Neuronal stem cell (in vitro differentiated cells): ENCODE data around the gene MKLN1.

Experiments used
- DNase-seq: peaks from one replicate; pipeline ENCODE4 v3.0.0-alpha.2; 2013; ENCODE audit warnings: low spot score
- H2AFZ ChIP-seq: one replicate; pipeline ENCODE4 v1.6.1; 2013; ENCODE audit warnings: mild to moderate bottlenecking, low read length, inconsistent platforms
- H2AK5ac ChIP-seq: 2 replicates; pipeline ENCODE4 v1.6.1; 2013; ENCODE audit warnings: low read depth, mild to moderate bottlenecking, inconsistent platforms, low read length, moderate library complexity, mixed read lengths
- H2BK120ac ChIP-seq: 2 replicates; pipeline ENCODE4 v1.6.1; 2013; ENCODE audit warnings: low read depth, mild to moderate bottlenecking, inconsistent platforms, low read length, moderate library complexity, mixed read lengths
- H2BK12ac ChIP-seq: one replicate; pipeline ENCODE4 v1.6.1; 2013; ENCODE audit warnings: low read length, inconsistent platforms
- H2BK15ac ChIP-seq: 2 replicates; pipeline ENCODE4 v1.6.1; 2013; ENCODE audit warnings: mild to moderate bottlenecking, low read length, inconsistent platforms, mixed read lengths
- H2BK5ac ChIP-seq: one replicate; pipeline ENCODE4 v1.6.1; 2013; ENCODE audit warnings: inconsistent platforms, mild to moderate bottlenecking, low read length, moderate library complexity
- H3K14ac ChIP-seq: one replicate; pipeline ENCODE4 v1.6.1; 2013; ENCODE audit warnings: low read length, inconsistent platforms
- H3K18ac ChIP-seq: 2 replicates; pipeline ENCODE4 v1.6.1; 2013; ENCODE audit warnings: low read length, inconsistent platforms
- H3K23ac ChIP-seq: 2 replicates; pipeline ENCODE4 v1.6.1; 2013; ENCODE audit warnings: low read depth, mild to moderate bottlenecking, mixed read lengths, low read length, inconsistent platforms; ENCODE audit not compliant: poor library complexity
- H3K27ac ChIP-seq: replicated peaks from 3 replicates; pipeline ENCODE4 v1.5.1; 2013; ENCODE audit warnings: low read length, inconsistent platforms
- H3K27me3 ChIP-seq, 3 experiments: 2 replicates each; pipeline ENCODE4 v1.6.1; 2013; ENCODE audit warnings: low read length in 3 of 3, mild to moderate bottlenecking in 2 of 3, inconsistent platforms in 1 of 3, low read depth in 1 of 3, mixed read lengths in 1 of 3, moderate library complexity in 1 of 3; ENCODE audit not compliant: control insufficient read depth in 3 of 3, insufficient read depth in 3 of 3
- H3K36me3 ChIP-seq, 2 donors: replicated peaks in 1 of 2; 2 replicates each; pipeline ENCODE4 v1.6.1; 2013; ENCODE audit warnings: low read length in 2 of 2; ENCODE audit not compliant: control insufficient read depth in 2 of 2, insufficient read depth in 2 of 2
- H3K4ac ChIP-seq: 2 replicates; pipeline ENCODE4 v1.6.1; 2013; ENCODE audit warnings: inconsistent platforms, mild to moderate bottlenecking, low read length, moderate library complexity
- H3K4me1 ChIP-seq, 2 donors: 1 replicate in 1 of 2; 2 replicates in 1 of 2; pipeline ENCODE4 v1.6.1; 2013; ENCODE audit warnings: low read length in 2 of 2, low read depth in 1 of 2; ENCODE audit not compliant: control insufficient read depth in 2 of 2, insufficient read depth in 1 of 2
- H3K4me2 ChIP-seq: one replicate; pipeline ENCODE4 v1.6.1; 2013; ENCODE audit warnings: mild to moderate bottlenecking, low read length, inconsistent platforms; ENCODE audit not compliant: insufficient read depth, poor library complexity, severe bottlenecking
- H3K4me3 ChIP-seq, 2 donors: 2 replicates each; pipeline ENCODE4 v1.5.1; 2013; ENCODE audit warnings: low read length in 2 of 2, mild to moderate bottlenecking in 2 of 2, inconsistent platforms in 1 of 2, moderate library complexity in 1 of 2
- H3K79me1 ChIP-seq: one replicate; pipeline ENCODE4 v1.6.1; 2013; ENCODE audit warnings: low read depth, mild to moderate bottlenecking, inconsistent platforms, low read length, moderate library complexity
- H3K9ac ChIP-seq: one replicate; pipeline ENCODE4 v1.6.1; 2013; ENCODE audit warnings: mild to moderate bottlenecking, low read depth, low read length, inconsistent platforms; ENCODE audit not compliant: poor library complexity
- H3K9me3 ChIP-seq, 2 donors: replicated peaks in 1 of 2; 2 replicates each; pipeline versions ENCODE3 to v1.6.1; 2013; ENCODE audit warnings: low read length in 2 of 2, mild to moderate bottlenecking in 2 of 2, inconsistent platforms in 1 of 2, low read depth in 1 of 2, mixed read lengths in 1 of 2, moderate library complexity in 1 of 2; ENCODE audit not compliant: control insufficient read depth in 2 of 2, insufficient read depth in 1 of 2
- H4K8ac ChIP-seq: one replicate; pipeline ENCODE4 v1.6.1; 2013; ENCODE audit warnings: low read depth, mild to moderate bottlenecking, inconsistent platforms, low read length, moderate library complexity
- H4K91ac ChIP-seq: one replicate; pipeline ENCODE4 v1.6.1; 2013; ENCODE audit warnings: low read length, low read depth, mild to moderate bottlenecking, inconsistent platforms; ENCODE audit not compliant: poor library complexity
- WGBS, 2 donors: extraction: QIAGEN DNeasy Blood & Tissue Kit; methylation state at CpG; one replicate each; pipeline ENCODE4 v1.1.7; 2013; ENCODE audit warnings: missing lambda C conversion rate in 2 of 2, mixed read lengths in 1 of 2; ENCODE audit not compliant: insufficient read length in 2 of 2, insufficient replicate concordance in 1 of 2; ENCODE audit errors: extremely low coverage in 2 of 2; 5-methylcytosine and 5-hydroxymethylcytosine counted together

MKLN1 gene

GRCh38 chr7:131346885-131347592, 19.4 kb downstream of the MKLN1 start:
- H3K9me3 ChIP-seq = peaks cover 2 to 6% of the 10 kb centered on the region in 2 donors
- no peak overlapping the region for H2BK5ac ChIP-seq
- H3K36me3 ChIP-seq = no peaks in the 10 kb centered on the region
- no peak for DNase-seq
- no peaks in the 10 kb centered on the region for H3K27me3 ChIP-seq
- H3K23ac ChIP-seq = no peak overlapping the region
- no peak overlapping the region for H4K91ac ChIP-seq
- peaks cover 2% of the 10 kb centered on the region for H3K79me1 ChIP-seq
- H3K4me2 ChIP-seq = no peak overlapping the region
- no peak overlapping the region for H3K4me3 ChIP-seq
- H2BK15ac ChIP-seq = no peak overlapping the region
- H3K4me1 ChIP-seq = peaks cover 0 to 4% of the 10 kb centered on the region in 2 donors
- no peak overlapping the region for H2AFZ ChIP-seq
- H2BK120ac ChIP-seq = no peak overlapping the region
- H3K18ac ChIP-seq = no peak overlapping the region
- H3K9ac ChIP-seq = no peak overlapping the region
- no peak overlapping the region for H4K8ac ChIP-seq
- H2BK12ac ChIP-seq = no peak overlapping the region
- peak overlapping the region; percentile 53 for H3K27ac ChIP-seq
- H3K14ac ChIP-seq = no peak overlapping the region
- no CpG with 5 or more reads among the region's 3 CpGs for WGBS, 2 donors
- H3K4ac ChIP-seq = no peak overlapping the region
- no peak overlapping the region for H2AK5ac ChIP-seq

GRCh38 chr7:131352032-131352431, 24.4 kb downstream of the MKLN1 start:
- Histone ChIP-seq H2BK5ac (no peak overlapping the region), H2AK5ac (no peak overlapping the region), H3K9me3 (peaks cover 2 to 9% of the 10 kb centered on the region in 2 donors), H2BK120ac (no peak overlapping the region), H3K4me1 (peaks cover 3% of the 10 kb centered on the region in 2 donors), H4K91ac (no peak overlapping the region), H3K9ac (no peak overlapping the region), H3K4me2 (no peak overlapping the region), H3K14ac (no peak overlapping the region), H2BK15ac (no peak overlapping the region), H3K36me3 (no peaks in the 10 kb centered on the region), H2AFZ (no peak overlapping the region), H3K27ac (no peak overlapping the region), H3K79me1 (peaks cover 2% of the 10 kb centered on the region), H3K4me3 (no peak overlapping the region), H2BK12ac (no peak overlapping the region), H3K18ac (no peak overlapping the region), H3K23ac (no peak overlapping the region), H4K8ac (no peak overlapping the region), H3K27me3 (no peaks in the 10 kb centered on the region), H3K4ac (no peak overlapping the region)
- no peak for DNase-seq
- no CpG with 5 or more reads among the region's 2 CpGs for WGBS, 2 donors

GRCh38 chr7:131354390-131354789, 26.7 kb downstream of the MKLN1 start:
- H3K18ac ChIP-seq = no peak overlapping the region
- H4K91ac ChIP-seq = no peak overlapping the region
- H3K4me1 ChIP-seq = peaks cover 0 to 3% of the 10 kb centered on the region in 2 donors
- no CpG with 5 or more reads among the region's 3 CpGs for WGBS, 2 donors
- no peak overlapping the region for H2BK5ac ChIP-seq
- no peak for DNase-seq
- no peak overlapping the region for H3K27ac ChIP-seq
- H3K27me3 ChIP-seq = no peaks in the 10 kb centered on the region
- no peaks in the 10 kb centered on the region for H3K36me3 ChIP-seq
- no peak overlapping the region for H3K4me2 ChIP-seq
- H4K8ac ChIP-seq = no peak overlapping the region
- H2AK5ac ChIP-seq = no peak overlapping the region
- H3K23ac ChIP-seq = no peak overlapping the region
- no peak overlapping the region for H2BK12ac ChIP-seq
- no peak overlapping the region for H3K9ac ChIP-seq
- H2BK15ac ChIP-seq = no peak overlapping the region
- no peak overlapping the region for H2BK120ac ChIP-seq
- H3K9me3 ChIP-seq = peaks cover 2 to 20% of the 10 kb centered on the region in 2 donors
- no peak overlapping the region for H2AFZ ChIP-seq
- H3K14ac ChIP-seq = no peak overlapping the region
- H3K4me3 ChIP-seq = no peak overlapping the region
- no peak overlapping the region for H3K4ac ChIP-seq
- peaks cover 2% of the 10 kb centered on the region for H3K79me1 ChIP-seq

- Histone ChIP-seq H3K79me1 (peaks cover 2% of the 10 kb centered on the region), H4K91ac (no peak overlapping the region), H2BK120ac (no peak overlapping the region), H2BK5ac (no peak overlapping the region), H3K23ac (no peak overlapping the region), H3K4me2 (no peak overlapping the region), H2AFZ (no peak overlapping the region), H2BK15ac (no peak overlapping the region), H3K9ac (no peak overlapping the region), H2BK12ac (no peak overlapping the region), H3K27ac (no peak overlapping the region), H3K4ac (no peak overlapping the region), H4K8ac (no peak overlapping the region), H3K27me3 (no peaks in the 10 kb centered on the region), H3K4me3 (no peak overlapping the region), H3K4me1 (peaks cover 0 to 3% of the 10 kb centered on the region in 2 donors), H3K9me3 (peaks cover 0 to 25% of the 10 kb centered on the region in 2 donors), H3K36me3 (no peaks in the 10 kb centered on the region), H3K14ac (no peak overlapping the region), H3K18ac (no peak overlapping the region), H2AK5ac (no peak overlapping the region)
- WGBS, 2 donors = no CpG with 5 or more reads among the region's 13 CpGs
- no peak for DNase-seq
Measured at GRCh38 chr7:131355917-131356777, 28.5 kb downstream of the MKLN1 start.
